Trophoblast cell (in vitro differentiated cells and primary cell): Measurements from ENCODE around the gene FFAR3.

ENCODE experiments used
- DNase-seq, 2 donors: peaks; one replicate each; pipeline ENCODE4 v3.0.0-alpha.2; 2016
- H2AFZ ChIP-seq: 2 replicates; pipeline ENCODE4 v1.6.1; 2013; ENCODE audit warnings: low read length, moderate library complexity, mild to moderate bottlenecking; ENCODE audit not compliant: insufficient read depth, poor library complexity
- H2AK5ac ChIP-seq: 2 replicates; pipeline ENCODE4 v1.6.1; 2013; ENCODE audit warnings: mild to moderate bottlenecking, low read length
- H2BK120ac ChIP-seq: 2 replicates; pipeline ENCODE4 v1.6.1; 2013; ENCODE audit warnings: low read length, mild to moderate bottlenecking, moderate library complexity; ENCODE audit not compliant: insufficient read depth, poor library complexity
- H2BK12ac ChIP-seq: 2 replicates; pipeline ENCODE4 v1.6.1; 2013; ENCODE audit warnings: mild to moderate bottlenecking, low read length, moderate library complexity
- H2BK5ac ChIP-seq: 2 replicates; pipeline ENCODE4 v1.6.1; 2013; ENCODE audit warnings: low read length, low read depth, moderate library complexity, mild to moderate bottlenecking; ENCODE audit not compliant: poor library complexity
- H3K14ac ChIP-seq: 2 replicates; pipeline ENCODE4 v1.6.1; 2013; ENCODE audit warnings: mild to moderate bottlenecking, low read length
- H3K18ac ChIP-seq: 2 replicates; pipeline ENCODE4 v1.6.1; 2013; ENCODE audit warnings: mild to moderate bottlenecking, low read length
- H3K23ac ChIP-seq: 2 replicates; pipeline ENCODE4 v1.6.1; 2013; ENCODE audit warnings: low read length
- H3K27ac ChIP-seq: 2 replicates; pipeline ENCODE4 v1.5.1; 2013; ENCODE audit warnings: low read depth, mild to moderate bottlenecking, inconsistent platforms, low read length, moderate library complexity
- H3K27me3 ChIP-seq: 2 replicates; pipeline ENCODE4 v1.6.1; 2013; ENCODE audit warnings: inconsistent platforms, mild to moderate bottlenecking, low read length, moderate library complexity; ENCODE audit not compliant: insufficient read depth
- H3K36me3 ChIP-seq, 2 experiments: 1 replicate in 1 of 2; 2 replicates in 1 of 2; pipeline ENCODE4 v1.6.1; 2013; ENCODE audit warnings: low read length in 2 of 2, mild to moderate bottlenecking in 2 of 2, moderate library complexity in 1 of 2; ENCODE audit not compliant: insufficient read depth in 2 of 2, control insufficient read depth in 1 of 2
- H3K4ac ChIP-seq: 2 replicates; pipeline ENCODE4 v1.6.1; 2013; ENCODE audit warnings: low read depth, mild to moderate bottlenecking, low read length, moderate library complexity
- H3K4me1 ChIP-seq, 2 experiments: 1 replicate in 1 of 2; 2 replicates in 1 of 2; pipeline ENCODE4 v1.6.1; 2013; ENCODE audit warnings: low read length in 2 of 2, mild to moderate bottlenecking in 2 of 2, moderate library complexity in 1 of 2; ENCODE audit not compliant: insufficient read depth in 2 of 2, control insufficient read depth in 1 of 2
- H3K4me2 ChIP-seq: 2 replicates; pipeline ENCODE4 v1.6.1; 2013; ENCODE audit warnings: inconsistent platforms, mild to moderate bottlenecking, low read length, moderate library complexity
- H3K4me3 ChIP-seq: 2 replicates; pipeline ENCODE4 v1.5.1; 2013; ENCODE audit warnings: mild to moderate bottlenecking, low read depth, low read length, inconsistent platforms
- H3K79me1 ChIP-seq: one replicate; pipeline ENCODE4 v1.6.1; 2013; ENCODE audit warnings: low read length
- H3K79me2 ChIP-seq: 2 replicates; pipeline ENCODE4 v1.6.1; 2013; ENCODE audit warnings: low read length, mild to moderate bottlenecking; ENCODE audit not compliant: control insufficient read depth, insufficient read depth, poor library complexity
- H3K9ac ChIP-seq: 2 replicates; pipeline ENCODE4 v1.6.1; 2013; ENCODE audit warnings: mild to moderate bottlenecking, low read length
- H3K9me3 ChIP-seq: 2 replicates; pipeline ENCODE4 v1.6.1; 2013; ENCODE audit warnings: low read depth, mild to moderate bottlenecking, control low read depth, inconsistent platforms, low read length; ENCODE audit not compliant: insufficient read depth
- H4K12ac ChIP-seq: 2 replicates; pipeline ENCODE4 v1.6.1; 2013; ENCODE audit warnings: low read depth, mild to moderate bottlenecking, low read length, moderate library complexity
- H4K8ac ChIP-seq: 2 replicates; pipeline ENCODE4 v1.6.1; 2013; ENCODE audit warnings: low read depth, mild to moderate bottlenecking, low read length, moderate library complexity
- H4K91ac ChIP-seq: one replicate; pipeline ENCODE4 v1.6.1; 2013; ENCODE audit warnings: low read depth, mild to moderate bottlenecking, low read length, moderate library complexity
- WGBS: extraction: QIAGEN DNeasy Blood & Tissue Kit; methylation state at CpG from one replicate; pipeline ENCODE4 v1.1.7; 2013; ENCODE audit warnings: missing lambda C conversion rate; ENCODE audit not compliant: insufficient read length, insufficient coverage; ENCODE audit errors: extremely low coverage; 5-methylcytosine and 5-hydroxymethylcytosine counted together

The FFAR3 gene

DNA sequence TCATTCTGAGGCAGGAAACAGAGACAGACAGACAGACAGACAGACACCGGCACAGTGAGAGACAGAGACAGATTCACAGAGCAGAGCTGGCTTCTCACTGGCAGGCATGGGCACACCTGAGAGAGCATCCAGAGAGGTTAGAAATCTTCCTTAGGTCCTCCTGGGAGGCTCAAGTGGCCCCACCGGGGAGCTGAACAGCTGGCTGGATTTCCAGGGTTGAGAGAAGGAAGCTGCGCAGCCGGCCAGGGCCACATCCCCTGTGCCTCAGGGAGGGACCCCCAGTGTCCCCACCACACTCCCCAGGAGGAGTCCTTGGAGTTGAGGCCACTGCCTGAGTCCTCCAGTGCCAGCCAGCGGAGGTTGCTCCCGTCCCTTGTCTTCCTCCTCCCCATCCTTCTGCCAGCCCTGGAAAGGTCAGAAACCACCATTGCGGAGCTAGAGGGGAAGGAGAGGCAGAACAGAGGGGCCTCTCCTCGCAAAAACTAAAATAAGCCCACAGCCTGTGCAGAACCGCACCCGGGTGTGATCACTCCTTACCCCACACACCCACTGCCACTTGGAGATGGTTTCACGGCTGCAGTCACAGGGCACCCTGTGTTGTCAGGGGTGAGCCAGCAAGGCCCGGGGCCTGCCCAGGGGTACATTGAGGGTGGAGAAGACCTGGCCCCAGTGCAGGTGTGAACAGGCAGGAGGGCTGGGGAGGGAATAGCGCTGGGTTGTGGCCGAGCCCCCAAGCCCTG is 4.2 kb downstream of the FFAR3 start:
- Histone ChIP-seq H4K91ac (no peak overlapping the region), H2AK5ac (no peak overlapping the region), H2BK5ac (no peak overlapping the region), H2BK12ac (no peak overlapping the region), H3K9ac (no peak overlapping the region), H3K36me3 (no peaks in the 10 kb centered on the region), H4K12ac (no peak overlapping the region), H3K4ac (no peak overlapping the region), H3K9me3 (no peaks in the 10 kb centered on the region), H2AFZ (no peak overlapping the region), H3K27ac (no peak overlapping the region), H3K27me3 (no peaks in the 10 kb centered on the region), H3K4me2 (no peak overlapping the region), H3K4me3 (no peak overlapping the region), H4K8ac (no peak overlapping the region), H3K14ac (no peak overlapping the region), H3K18ac (no peak overlapping the region), H3K79me1 (no peaks in the 10 kb centered on the region), H2BK120ac (no peak overlapping the region), H3K4me1 (no peaks in the 10 kb centered on the region), H3K79me2 (no peaks in the 10 kb centered on the region), H3K23ac (no peak overlapping the region)
- WGBS, result no CpG with 5 or more reads among the region's 14 CpGs
- no peak for DNase-seq

DNA sequence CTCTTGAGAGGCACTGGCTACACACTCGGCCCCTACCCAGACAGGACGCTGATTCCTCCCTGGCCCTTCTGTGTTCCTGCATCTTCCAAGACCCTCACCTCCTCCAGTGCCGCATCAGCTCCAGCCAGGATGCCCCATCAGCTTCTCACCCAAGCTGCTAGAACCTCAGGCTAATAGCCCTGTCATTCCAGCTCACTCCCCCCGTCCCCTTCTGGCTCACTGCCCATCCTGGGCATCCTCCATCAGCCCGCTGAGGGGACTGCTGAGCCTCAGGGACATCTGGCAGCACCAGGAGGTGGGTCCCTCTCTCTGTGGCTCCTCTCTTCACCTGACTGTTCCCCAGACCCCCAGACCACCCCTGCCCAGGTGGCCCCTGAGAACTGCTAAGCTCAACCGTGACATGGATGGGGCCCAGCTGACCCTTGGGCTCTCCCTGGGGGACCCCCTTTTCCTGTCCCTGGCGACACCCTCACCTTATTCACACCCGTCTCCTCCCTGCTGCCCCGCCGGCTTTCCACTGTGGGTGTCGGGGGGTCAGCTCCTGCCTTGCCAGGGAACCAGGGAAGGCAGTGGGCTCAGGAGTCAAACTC is 4.8 kb downstream of the FFAR3 start:
- no peaks in the 10 kb centered on the region for H3K79me2 ChIP-seq
- no peak overlapping the region for H2AK5ac ChIP-seq
- no peak overlapping the region for H2AFZ ChIP-seq
- no peak overlapping the region for H2BK120ac ChIP-seq
- DNase-seq, result no peak
- no peak overlapping the region for H4K91ac ChIP-seq
- H3K23ac ChIP-seq, result no peak overlapping the region
- no peak overlapping the region for H2BK5ac ChIP-seq
- no peaks in the 10 kb centered on the region for H3K79me1 ChIP-seq
- no peak overlapping the region for H4K12ac ChIP-seq
- H4K8ac ChIP-seq, result no peak overlapping the region
- H3K18ac ChIP-seq, result no peak overlapping the region
- H2BK12ac ChIP-seq, result no peak overlapping the region
- no CpG with 5 or more reads among the region's 11 CpGs for WGBS
- no peaks in the 10 kb centered on the region for H3K9me3 ChIP-seq
- no peak overlapping the region for H3K4me3 ChIP-seq
- no peak overlapping the region for H3K4me2 ChIP-seq
- no peaks in the 10 kb centered on the region for H3K36me3 ChIP-seq
- H3K27ac ChIP-seq, result no peak overlapping the region
- H3K4ac ChIP-seq, result no peak overlapping the region
- H3K27me3 ChIP-seq, result no peaks in the 10 kb centered on the region
- no peak overlapping the region for H3K9ac ChIP-seq
- no peaks in the 10 kb centered on the region for H3K4me1 ChIP-seq
- no peak overlapping the region for H3K14ac ChIP-seq

DNA sequence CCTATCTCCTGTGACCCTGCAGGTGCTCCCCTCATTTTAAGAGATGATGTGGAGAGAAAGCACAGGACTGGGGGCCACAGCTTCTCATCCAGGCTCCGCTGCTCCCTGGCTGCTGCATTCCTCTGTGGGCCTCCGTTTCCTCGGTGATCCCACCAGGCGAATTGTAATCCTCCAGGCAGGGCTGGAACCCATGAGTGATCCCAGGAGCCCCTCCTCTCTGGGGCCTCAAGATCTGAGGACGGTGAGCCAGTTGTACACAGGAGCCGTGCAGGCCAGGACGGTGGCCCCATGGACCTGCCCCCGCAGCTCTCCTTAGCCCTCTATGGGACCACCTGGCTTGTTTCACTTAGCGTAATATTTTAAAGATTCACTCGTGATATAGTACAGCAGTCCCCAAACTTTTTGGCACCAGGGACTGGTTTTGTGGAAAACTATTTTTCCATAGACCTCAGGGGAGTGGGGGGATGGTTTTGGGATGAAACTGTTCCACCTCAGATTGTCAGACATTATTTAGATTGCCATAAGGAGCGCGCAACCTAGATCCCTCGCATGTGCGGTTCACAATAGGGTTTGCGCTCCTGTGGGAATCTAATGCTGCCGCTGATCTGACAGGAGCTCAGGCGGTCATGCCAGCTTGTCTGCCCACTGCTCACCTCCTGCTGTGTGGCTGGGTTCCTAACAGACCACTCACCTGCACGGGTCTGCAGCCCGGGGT is 5.6 kb downstream of the FFAR3 start:
- WGBS, result no CpG with 5 or more reads among the region's 19 CpGs
- Histone ChIP-seq H3K4me3 (no peak overlapping the region), H3K4ac (no peak overlapping the region), H3K79me2 (no peaks in the 10 kb centered on the region), H2AK5ac (no peak overlapping the region), H3K4me1 (no peaks in the 10 kb centered on the region), H2AFZ (no peak overlapping the region), H4K91ac (no peak overlapping the region), H3K23ac (no peak overlapping the region), H4K8ac (no peak overlapping the region), H2BK12ac (no peak overlapping the region), H2BK5ac (no peak overlapping the region), H3K9me3 (no peaks in the 10 kb centered on the region), H4K12ac (no peak overlapping the region), H3K79me1 (no peaks in the 10 kb centered on the region), H3K36me3 (no peaks in the 10 kb centered on the region), H3K4me2 (no peak overlapping the region), H3K9ac (no peak overlapping the region), H2BK120ac (no peak overlapping the region), H3K14ac (no peak overlapping the region), H3K27me3 (no peaks in the 10 kb centered on the region), H3K18ac (no peak overlapping the region), H3K27ac (no peak overlapping the region)
- no peak for DNase-seq

DNA sequence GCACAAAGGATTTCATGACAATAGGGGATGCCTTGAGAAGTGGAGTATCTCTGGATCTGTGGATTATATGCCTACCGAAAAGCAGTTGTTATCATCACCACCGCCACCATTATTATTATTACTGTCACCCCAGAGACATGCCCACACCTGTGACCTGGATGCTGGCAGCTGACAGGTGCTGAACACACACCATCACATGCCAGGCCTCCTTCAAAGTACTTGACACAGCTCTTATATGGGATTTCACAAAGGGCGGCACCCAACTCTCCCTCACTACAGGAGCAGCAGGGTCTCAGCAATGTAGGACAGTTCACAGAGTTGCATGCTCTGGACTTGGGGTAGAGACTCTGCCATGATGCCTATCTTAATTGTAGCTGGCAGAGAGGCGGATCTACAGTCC is 7.0 kb downstream of the FFAR3 start:
- WGBS, result no CpG with 5 or more reads among the region's 4 CpGs

More for the DNA sequence above, 7.0 kb downstream of the FFAR3 start:
- no peak overlapping the region for H2AFZ ChIP-seq
- no peak overlapping the region for H3K4me2 ChIP-seq
- no peak overlapping the region for H3K18ac ChIP-seq
- no peak overlapping the region for H3K9ac ChIP-seq
- no peak overlapping the region for H4K12ac ChIP-seq
- H3K4me1 ChIP-seq, result no peaks in the 10 kb centered on the region
- no peak overlapping the region for H2BK120ac ChIP-seq
- H4K8ac ChIP-seq, result no peak overlapping the region
- H3K23ac ChIP-seq, result no peak overlapping the region
- H2BK5ac ChIP-seq, result no peak overlapping the region
- H3K36me3 ChIP-seq, result no peaks in the 10 kb centered on the region
- no peak overlapping the region for H3K27ac ChIP-seq
- H3K79me1 ChIP-seq, result no peaks in the 10 kb centered on the region
- no peak overlapping the region for H3K14ac ChIP-seq
- no peaks in the 10 kb centered on the region for H3K9me3 ChIP-seq
- no peak for DNase-seq
- no peaks in the 10 kb centered on the region for H3K79me2 ChIP-seq
- H2BK12ac ChIP-seq, result no peak overlapping the region
- H3K4me3 ChIP-seq, result no peak overlapping the region
- H3K27me3 ChIP-seq, result no peaks in the 10 kb centered on the region
- H3K4ac ChIP-seq, result no peak overlapping the region
- H4K91ac ChIP-seq, result no peak overlapping the region
- H2AK5ac ChIP-seq, result no peak overlapping the region
